Measurements from ENCODE around the gene KCNH6.
A peak's percentile ranks its signal among the peaks of the same experiment; 100 is the strongest.

The KCNH6 gene

GRCh38 chr17:63523253-63523855 is at the start of gene KCNH6:
Gene KCNH6, plus strand, starts transcription at chr17:63523358. Its CDS starts 56 bp downstream, at chr17:63523414.
- DNase-seq (ENCODE audit: extremely low read depth in 1 of 2, low read depth in 1 of 2), result no peak

- no peak for DNase-seq (ENCODE audit: extremely low read depth in 1 of 2, low read depth in 1 of 2)
Observed at GRCh38 chr17:63474174-63474573, 49.0 kb upstream of the KCNH6 start.

GRCh38 chr17:63474586-63475460 is 48.3 kb upstream of the KCNH6 start:
- DNase-seq (ENCODE audit: extremely low read depth in 1 of 2, low read depth in 1 of 2), result no peak

- DNase-seq (ENCODE audit: extremely low read depth in 1 of 2, low read depth in 1 of 2), result no peak
Observed at GRCh38 chr17:63475491-63476412, 47.4 kb upstream of the KCNH6 start.

GRCh38 chr17:63476459-63476853 is 46.7 kb upstream of the KCNH6 start:
- no peak for DNase-seq (ENCODE audit: extremely low read depth in 1 of 2, low read depth in 1 of 2)

GRCh38 chr17:63476854-63477479 is 46.2 kb upstream of the KCNH6 start, which contains the start of gene ACE:
Gene ACE, plus strand, starts transcription at chr17:63477061. Its CDS starts 34 bp downstream, at chr17:63477095.
- no peak for DNase-seq (ENCODE audit: extremely low read depth in 1 of 2, low read depth in 1 of 2)

GRCh38 chr17:63477480-63478440 is 45.4 kb upstream of the KCNH6 start:
- DNase-seq (ENCODE audit: extremely low read depth in 1 of 2, low read depth in 1 of 2), result no peak

- peak; percentile 30 to 67 for DNase-seq (ENCODE audit: extremely low read depth in 1 of 2, low read depth in 1 of 2)
Observed at GRCh38 chr17:63478814-63479494, 44.2 kb upstream of the KCNH6 start.

- no peak for DNase-seq (ENCODE audit: extremely low read depth in 1 of 2, low read depth in 1 of 2)
Observed at GRCh38 chr17:63479495-63480184, 43.5 kb upstream of the KCNH6 start.

GRCh38 chr17:63480192-63480784 is 42.9 kb upstream of the KCNH6 start:
- DNase-seq (ENCODE audit: extremely low read depth in 1 of 2, low read depth in 1 of 2), result no peak

- DNase-seq (ENCODE audit: extremely low read depth in 1 of 2, low read depth in 1 of 2), result no peak
Observed at GRCh38 chr17:63480826-63481487, 42.2 kb upstream of the KCNH6 start.

GRCh38 chr17:63481488-63481870 is 41.7 kb upstream of the KCNH6 start:
- no peak for DNase-seq (ENCODE audit: extremely low read depth in 1 of 2, low read depth in 1 of 2)

- DNase-seq (ENCODE audit: extremely low read depth in 1 of 2, low read depth in 1 of 2), result no peak
Observed at GRCh38 chr17:63482509-63482908, 40.6 kb upstream of the KCNH6 start.

GRCh38 chr17:63483038-63483437 is 40.1 kb upstream of the KCNH6 start:
- no peak for DNase-seq (ENCODE audit: extremely low read depth in 1 of 2, low read depth in 1 of 2)

GRCh38 chr17:63483655-63484575 is 39.2 kb upstream of the KCNH6 start:
- no peak for DNase-seq (ENCODE audit: extremely low read depth in 1 of 2, low read depth in 1 of 2)

GRCh38 chr17:63486317-63487013 is 36.7 kb upstream of the KCNH6 start:
- no peak for DNase-seq (ENCODE audit: extremely low read depth in 1 of 2, low read depth in 1 of 2)

Measured in stimulated activated CD8-positive, alpha-beta memory T cell treated with anti-CD3 and anti-CD28 coated beads, Interleukin-7, amount 100 ng/mL, for 48 hours (primary cell).